Adipose tissue (tissue), 3 donors: ENCODE results near the gene POLL. TPM values are rescaled to one million over a fixed set of nuclear protein-coding genes. Genes with fewer than 3 reads are reported as not detected.

ENCODE experiments used
- H3K27ac ChIP-seq: one replicate; pipeline ENCODE4 v1.5.1; 2013; ENCODE audit warnings: low read depth, low read length
- WGBS, 3 donors: extraction: QIAGEN DNeasy Blood & Tissue Kit; methylation state at CpG; one replicate each; pipeline ENCODE4 v1.1.7; 2013; 5-methylcytosine and 5-hydroxymethylcytosine counted together
- polyA plus RNA-seq, 3 donors: library from polyadenylated mRNA; stranded (reverse); fragments of 200-250 nt; gene quantifications; one replicate each; pipeline ENCODE4 v1.2.3, GENCODE V29; 2013
- donor health status: healthy with polysubstance abuse.
- donor health status: Bipolar disorder and iron deficiency.
- donor health status: healthy.

Gene POLL
- polyA plus RNA-seq, 3 donors = 18.2 to 32.2 (median 20.9) TPM

- no peak overlapping the region for H3K27ac ChIP-seq
- WGBS, 3 donors = 66 to 82% (median 67%) methylated on average over 4 of the region's 4 CpGs
Measured at GRCh38 chr10:101529725-101530553, 58.1 kb downstream of the POLL start.

- WGBS, 3 donors = 77 to 97% (median 81%) methylated on average over 1 of the region's 1 CpG
- H3K27ac ChIP-seq = no peak overlapping the region
Measured at GRCh38 chr10:101529207-101529606, 58.9 kb downstream of the POLL start.

Other genes with a start within 250 kb of the POLL start
- 1 to 10 TPM; 3.7 to 4.9 (median 4.4) TPM for gene BTRC, start 234.1 kb downstream of the POLL start, polyA plus RNA-seq
- gene DPCD, start 64 bp upstream of the POLL start, polyA plus RNA-seq = 10 to 100 TPM; 12.4 to 31.7 (median 12.7) TPM
- gene FBXW4, start 106.9 kb upstream of the POLL start, polyA plus RNA-seq = 10 to 100 TPM; 31.1 to 50.8 (median 34.0) TPM
- under 1 TPM in 1 of 3 donors, not detected in 2; 0.36 TPM for gene FGF8, start 187.9 kb upstream of the POLL start, polyA plus RNA-seq
- 10 to 100 TPM; 18.1 to 38.1 (median 26.5) TPM for gene NPM3, start 195.2 kb upstream of the POLL start, polyA plus RNA-seq
- 10 to 100 TPM; 24.6 to 47.9 (median 47.6) TPM for gene OGA, start 230.2 kb upstream of the POLL start, polyA plus RNA-seq